Upper lobe of left lung (tissue), 6 donors: ENCODE measurements around the gene MCTP1. TPM values are rescaled to one million over a fixed set of nuclear protein-coding genes. Genes with fewer than 3 reads are reported as not detected.

Experiments
- ATAC-seq, 2 donors: fragments of 200-7000 bp; cut with Tn5 transposase; one replicate each; pipeline ENCODE4 v1.9.1; 2022; ENCODE audit warnings: mild to moderate bottlenecking in 2 of 2, moderate library complexity in 2 of 2; ENCODE audit not compliant: low FRiP score in 2 of 2
- DNase-seq, 2 donors: peaks; one replicate each; pipeline ENCODE4 v3.0.0-alpha.2; 2019 to 2020
- H3K27ac ChIP-seq, 4 donors: fragments of 200-600 bp; sonication (generic); one replicate each; pipeline ENCODE4 v1.5.1; 2016 to 2019
- H3K27me3 ChIP-seq, 4 donors: fragments of 200-600 bp; sonication (generic); one replicate each; pipeline ENCODE4 v1.5.1; 2017 to 2019
- H3K36me3 ChIP-seq, 4 donors: fragments of 200-600 bp; sonication (generic); one replicate each; pipeline ENCODE4 v1.5.1; 2016 to 2019
- H3K4me1 ChIP-seq, 4 donors: fragments of 200-600 bp; sonication (generic); one replicate each; pipeline ENCODE4 v1.5.1; 2018 to 2019
- H3K4me3 ChIP-seq, 4 donors: fragments of 200-600 bp; sonication (generic); one replicate each; pipeline ENCODE4 v1.5.1; 2017 to 2019; ENCODE audit warnings: mild to moderate bottlenecking in 2 of 4, moderate library complexity in 1 of 4
- H3K9me3 ChIP-seq, 4 donors: fragments of 200-600 bp; sonication (generic); one replicate each; pipeline ENCODE4 v1.5.1; 2018 to 2019
- EP300 ChIP-seq, 4 donors: sonication (generic); formaldehyde crosslinking; IDR thresholded peaks; one replicate each; pipeline ENCODE4 v1.5.1; 2017; ENCODE audit warnings: antibody characterized with exemption in 4 of 4, control low read depth in 2 of 4
- POLR2A ChIP-seq, 4 donors: fragments of 450-650 bp; IDR thresholded peaks; one replicate each; pipeline ENCODE4 v1.5.1; 2016 to 2017; ENCODE audit warnings: antibody characterized with exemption in 4 of 4, mild to moderate bottlenecking in 2 of 4
- POLR2AphosphoS5 ChIP-seq, 2 donors: sonication (generic); formaldehyde crosslinking; IDR thresholded peaks; one replicate each; pipeline ENCODE4 v1.5.1; 2017; ENCODE audit warnings: antibody characterized with exemption in 2 of 2
- WGBS, 2 donors: methylation state at CpG; one replicate each; pipeline ENCODE4 v1.1.5; 2017 to 2018; 5-methylcytosine and 5-hydroxymethylcytosine counted together
- total RNA-seq, 6 donors: library from RNA; depleted of rRNA in 4 of 6; stranded (reverse); fragments of >200 nt in 4 of 6; gene quantifications; one replicate each; pipeline versions ENCODE4 v1.1.0 to v1.2.1, GENCODE V29; 2016 to 2021
- TF ChIP-seq, protein P1 (sequence below), 6 experiments: fragments of 450-650 bp in 4 of 6; fragments of 200-600 bp in 2 of 6; sonication (generic) in 2 of 6; IDR thresholded peaks; one replicate each; pipeline ENCODE4 v1.5.1; 2016 to 2019; ENCODE audit warnings: antibody characterized with exemption in 6 of 6
- donor health status: DM: no; HTN: no; CAD: no; lungs with moderate emphysema.
- donor health status: DM: no; HTN: yes; CAD: no; lungs with severe emphysema.

MCTP1 gene
- 10 to 100 TPM; 30.4 to 43.8 (median 38.3) TPM for total RNA-seq

DNA sequence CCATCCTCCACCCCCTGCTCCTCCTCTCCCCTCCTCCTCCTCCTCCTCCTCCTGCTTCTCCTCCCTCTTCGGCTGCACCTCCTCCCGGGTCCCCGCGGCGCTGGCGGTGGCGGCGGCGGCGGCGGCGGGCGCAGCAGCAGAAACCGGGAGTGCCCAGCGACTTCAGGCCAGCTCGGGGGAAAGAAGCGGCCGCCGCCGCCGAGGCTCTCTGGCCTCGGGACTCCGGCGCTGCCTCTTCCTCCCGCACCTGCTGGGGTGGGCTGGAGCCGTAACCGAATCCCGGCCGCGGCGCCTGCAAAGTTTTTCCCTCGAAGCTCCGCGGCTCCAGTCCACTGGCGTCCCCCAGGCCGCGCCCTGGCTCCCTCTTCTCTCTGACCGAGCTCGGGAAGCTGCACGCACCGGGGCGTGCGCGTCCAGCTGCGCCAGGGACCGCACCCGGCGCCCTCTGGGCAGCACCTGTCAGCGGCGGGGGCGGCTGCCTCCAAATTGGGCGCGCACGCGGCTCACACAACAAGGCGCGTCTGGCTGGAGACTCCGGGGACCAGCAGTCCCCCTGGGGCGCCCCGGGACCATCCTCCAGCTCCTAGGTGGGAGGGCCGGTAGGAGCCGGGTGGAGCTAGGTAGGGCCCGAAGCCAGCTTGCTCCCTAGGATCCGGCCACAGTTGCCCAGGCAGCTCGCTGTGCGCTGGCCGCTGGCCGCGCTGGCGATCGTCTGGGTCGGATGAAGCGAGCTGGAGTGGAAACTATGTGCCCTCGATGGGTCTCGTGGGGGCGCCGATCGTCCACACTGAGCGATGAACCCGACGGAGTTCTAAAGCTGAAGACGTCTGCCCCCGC, at the start of gene MCTP1:
Gene MCTP1 (minus strand): TSS at position 523 of the 837 bp plus-strand sequence.
- ATAC-seq (peak; percentile 65 to 76), DNase-seq (peak; percentile 23 to 88)
- no peaks in the 10 kb centered on the region for H3K36me3 ChIP-seq
- 1% methylated on average over 30 to 43 of the region's 83 CpGs for WGBS, 2 donors
- H3K27ac ChIP-seq = peak within 1 kb of the TSS in 1 of 4 donors; percentile 32
- TF ChIP-seq EP300 (IDR thresholded peaks at IDR 0.05) (no peak), POLR2A (IDR thresholded peaks at IDR 0.05) (no peak), POLR2AphosphoS5 (IDR thresholded peaks at IDR 0.05) (no peak)
- TF ChIP-seq, protein P1, sequence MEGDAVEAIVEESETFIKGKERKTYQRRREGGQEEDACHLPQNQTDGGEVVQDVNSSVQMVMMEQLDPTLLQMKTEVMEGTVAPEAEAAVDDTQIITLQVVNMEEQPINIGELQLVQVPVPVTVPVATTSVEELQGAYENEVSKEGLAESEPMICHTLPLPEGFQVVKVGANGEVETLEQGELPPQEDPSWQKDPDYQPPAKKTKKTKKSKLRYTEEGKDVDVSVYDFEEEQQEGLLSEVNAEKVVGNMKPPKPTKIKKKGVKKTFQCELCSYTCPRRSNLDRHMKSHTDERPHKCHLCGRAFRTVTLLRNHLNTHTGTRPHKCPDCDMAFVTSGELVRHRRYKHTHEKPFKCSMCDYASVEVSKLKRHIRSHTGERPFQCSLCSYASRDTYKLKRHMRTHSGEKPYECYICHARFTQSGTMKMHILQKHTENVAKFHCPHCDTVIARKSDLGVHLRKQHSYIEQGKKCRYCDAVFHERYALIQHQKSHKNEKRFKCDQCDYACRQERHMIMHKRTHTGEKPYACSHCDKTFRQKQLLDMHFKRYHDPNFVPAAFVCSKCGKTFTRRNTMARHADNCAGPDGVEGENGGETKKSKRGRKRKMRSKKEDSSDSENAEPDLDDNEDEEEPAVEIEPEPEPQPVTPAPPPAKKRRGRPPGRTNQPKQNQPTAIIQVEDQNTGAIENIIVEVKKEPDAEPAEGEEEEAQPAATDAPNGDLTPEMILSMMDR (IDR thresholded peaks at IDR 0.05) = no peak
- H3K4me1 ChIP-seq = peaks cover 21 to 26% (median 23%) of the 10 kb centered on the region in 4 donors
- no peaks in the 10 kb centered on the region for H3K9me3 ChIP-seq
- H3K4me3 ChIP-seq = peak within 1 kb of the TSS; percentile 45 to 65 (median 60)
- peaks cover 0 to 31% (median 10%) of the 10 kb centered on the region in 4 donors for H3K27me3 ChIP-seq

DNA sequence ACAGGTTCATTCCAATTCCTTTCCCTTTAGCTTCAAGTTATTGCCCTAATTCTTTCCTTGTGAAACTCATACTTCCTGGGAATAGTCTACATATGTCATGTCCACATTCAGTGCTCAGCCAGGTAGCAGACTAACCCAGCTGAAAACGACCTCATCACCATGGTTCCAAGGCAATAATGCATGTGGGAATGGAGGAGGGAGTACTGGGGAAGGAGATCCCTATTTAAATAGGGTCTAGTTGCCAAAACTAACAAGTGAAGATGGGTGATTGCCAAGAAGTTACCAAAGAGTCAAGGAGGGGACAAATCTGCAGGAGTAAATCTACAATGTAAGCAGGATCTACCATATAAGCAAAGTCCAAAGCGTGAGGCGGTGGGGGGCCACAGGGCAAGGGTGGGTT, 47.3 kb upstream of the MCTP1 start:
- no peak for ATAC-seq
- H3K9me3 ChIP-seq = no peaks in the 10 kb centered on the region
- H3K27ac ChIP-seq = no peak overlapping the region
- no peaks in the 10 kb centered on the region for H3K36me3 ChIP-seq
- no peak for TF ChIP-seq EP300 (IDR thresholded peaks at IDR 0.05)
- TF ChIP-seq POLR2A (IDR thresholded peaks at IDR 0.05) = no peak
- TF ChIP-seq POLR2AphosphoS5 (IDR thresholded peaks at IDR 0.05) = no peak
- TF ChIP-seq, protein P1 (IDR thresholded peaks at IDR 0.05) = no peak
- 73 to 78% methylated on average over 3 of the region's 3 CpGs for WGBS, 2 donors
- H3K4me1 ChIP-seq = no peaks in the 10 kb centered on the region
- DNase-seq = no peak
- H3K27me3 ChIP-seq = no peaks in the 10 kb centered on the region
- no peak overlapping the region for H3K4me3 ChIP-seq

DNA sequence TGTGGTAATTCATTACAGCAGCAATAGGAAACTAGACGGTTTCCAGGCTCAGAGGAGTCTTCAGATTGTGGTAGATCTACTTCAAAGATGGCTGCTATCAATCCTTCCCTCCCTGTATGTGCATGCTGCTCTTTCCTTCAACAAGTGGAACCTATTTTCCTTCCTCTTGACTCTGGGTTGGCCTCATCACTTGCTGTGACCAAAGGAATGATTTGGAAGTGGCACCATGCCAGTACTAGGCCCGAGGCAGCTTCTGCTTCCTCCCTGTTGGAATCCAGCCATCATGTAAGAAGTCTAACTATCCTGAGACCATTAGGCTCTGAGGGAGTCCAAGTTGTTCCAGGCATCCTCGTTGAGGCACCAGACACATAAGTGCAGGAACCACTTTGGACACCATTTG, 46.5 kb upstream of the MCTP1 start:
- no peak overlapping the region for H3K27ac ChIP-seq
- H3K9me3 ChIP-seq = no peaks in the 10 kb centered on the region
- H3K27me3 ChIP-seq = no peaks in the 10 kb centered on the region
- no peak for TF ChIP-seq EP300 (IDR thresholded peaks at IDR 0.05)
- TF ChIP-seq POLR2AphosphoS5 (IDR thresholded peaks at IDR 0.05) = no peak
- no peak for TF ChIP-seq POLR2A (IDR thresholded peaks at IDR 0.05)
- TF ChIP-seq, protein P1 (IDR thresholded peaks at IDR 0.05) = no peak
- no peaks in the 10 kb centered on the region for H3K4me1 ChIP-seq
- H3K4me3 ChIP-seq = no peak overlapping the region
- 32 to 45% methylated on average over 3 of the region's 3 CpGs for WGBS, 2 donors
- no peaks in the 10 kb centered on the region for H3K36me3 ChIP-seq
- ATAC-seq (peak in 1 of 2 donors; percentile 34), DNase-seq (no peak)

DNA sequence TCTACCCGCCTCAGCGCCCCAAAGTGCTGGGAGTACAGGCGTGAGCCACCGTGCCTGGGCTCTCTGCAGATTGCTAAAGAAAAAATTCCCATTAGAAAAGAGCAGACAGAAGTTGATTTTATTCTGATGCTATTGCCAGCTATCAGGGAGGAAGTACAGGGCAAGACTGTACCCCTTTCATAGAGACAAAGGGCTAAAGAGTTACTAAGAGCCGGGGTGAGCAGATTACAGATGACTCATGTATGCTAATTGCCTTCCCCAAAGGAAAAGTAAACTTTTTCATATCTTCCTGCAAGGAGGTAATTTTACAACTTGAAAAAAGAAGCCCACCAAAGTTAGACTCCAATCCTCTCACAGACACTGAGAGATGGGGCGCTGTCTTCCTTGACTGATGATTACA, 42.3 kb upstream of the MCTP1 start:
- Histone ChIP-seq H3K4me1 (no peaks in the 10 kb centered on the region), H3K27me3 (no peaks in the 10 kb centered on the region), H3K9me3 (no peaks in the 10 kb centered on the region), H3K36me3 (no peaks in the 10 kb centered on the region), H3K4me3 (no peak overlapping the region), H3K27ac (no peak overlapping the region)
- DNase-seq (peak in 1 of 2 donors; percentile 2), ATAC-seq (no peak)
- 67 to 87% methylated on average over 6 of the region's 6 CpGs for WGBS, 2 donors
- TF ChIP-seq EP300 (IDR thresholded peaks at IDR 0.05) (no peak), POLR2AphosphoS5 (IDR thresholded peaks at IDR 0.05) (no peak), POLR2A (IDR thresholded peaks at IDR 0.05) (no peak)
- TF ChIP-seq, protein P1 (IDR thresholded peaks at IDR 0.05) = no peak
